GM18868 (cell line): ENCODE results near the gene PEF1.

Experiments
- ATAC-seq: cut with Tn5 transposase; IDR thresholded peaks from one replicate; pipeline ENCODE4 v1.9.1; 2021; ENCODE audit warnings: mild to moderate bottlenecking, moderate library complexity; ENCODE audit not compliant: unreplicated experiment

The PEF1 gene

DNA sequence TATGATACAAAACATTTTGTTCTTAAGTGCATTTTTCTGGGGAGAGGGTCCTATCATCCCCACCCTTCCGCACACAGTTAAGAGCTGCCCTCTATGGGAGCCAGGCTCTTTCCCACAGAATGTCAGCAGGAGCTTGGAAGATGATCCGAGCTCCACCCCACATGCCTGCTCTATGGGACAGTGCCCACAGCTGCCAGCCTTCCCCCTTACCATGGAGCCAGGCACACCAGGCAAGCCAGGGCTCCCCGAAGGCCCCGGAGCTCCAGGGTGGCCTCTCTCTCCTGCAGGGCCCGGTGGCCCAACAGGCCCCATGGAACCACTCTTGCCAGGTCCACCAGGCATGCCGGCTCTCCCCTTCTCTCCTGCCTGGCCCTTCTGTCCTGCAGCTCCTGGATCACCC, 10.4 kb upstream of the PEF1 start:
- ATAC-seq: no peak

DNA sequence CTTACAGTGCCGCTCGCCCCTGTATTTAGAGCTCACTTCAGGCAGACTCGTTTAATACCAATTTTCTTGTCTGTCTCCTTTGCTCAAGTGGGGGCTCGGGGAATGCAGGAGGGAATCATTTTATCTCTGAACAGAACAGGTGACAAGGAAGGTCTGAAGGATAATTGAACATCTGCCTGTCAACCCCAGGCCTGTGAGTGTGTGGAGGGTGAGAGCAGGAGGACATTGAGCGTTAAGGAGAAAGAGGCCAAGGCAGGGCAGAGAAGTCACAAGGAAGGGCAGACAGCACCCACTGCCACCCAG, 9.7 kb upstream of the PEF1 start:
- ATAC-seq: no peak

DNA sequence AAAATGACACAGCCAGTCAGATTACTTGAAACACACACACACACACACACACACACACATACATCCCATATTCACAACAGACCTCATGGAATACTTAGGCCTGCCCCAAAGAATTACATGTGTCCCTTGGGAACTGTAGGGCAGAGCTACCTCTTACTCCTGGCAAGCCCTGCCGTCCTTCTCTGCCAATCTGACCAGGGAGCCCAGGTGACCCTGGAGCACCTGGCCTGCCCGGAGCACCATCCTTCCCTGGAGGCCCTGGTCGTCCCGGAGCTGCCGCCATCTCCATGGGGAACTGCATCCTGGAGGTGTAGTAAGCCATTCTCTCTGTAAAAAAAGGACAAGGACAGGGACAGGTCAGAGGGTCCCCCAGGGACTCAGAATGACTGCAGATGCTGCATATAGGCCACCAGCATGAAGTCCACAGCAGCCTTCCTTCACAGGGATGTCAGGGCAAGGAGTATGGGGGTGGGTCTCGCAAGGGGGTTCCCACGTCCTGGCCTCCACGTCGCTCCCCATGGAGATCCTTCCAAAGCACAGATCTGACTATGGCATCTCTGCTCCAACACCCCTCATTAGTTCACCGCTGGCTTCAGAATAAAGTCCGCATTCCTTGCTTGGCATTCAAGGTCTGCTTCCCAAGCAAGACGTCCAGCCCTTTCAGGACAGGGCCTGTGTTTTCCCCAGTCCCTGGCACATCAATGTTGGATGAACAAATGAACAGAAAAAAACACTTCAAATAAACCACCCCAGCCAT, 9.2 kb upstream of the PEF1 start:
- ATAC-seq: no peak

DNA sequence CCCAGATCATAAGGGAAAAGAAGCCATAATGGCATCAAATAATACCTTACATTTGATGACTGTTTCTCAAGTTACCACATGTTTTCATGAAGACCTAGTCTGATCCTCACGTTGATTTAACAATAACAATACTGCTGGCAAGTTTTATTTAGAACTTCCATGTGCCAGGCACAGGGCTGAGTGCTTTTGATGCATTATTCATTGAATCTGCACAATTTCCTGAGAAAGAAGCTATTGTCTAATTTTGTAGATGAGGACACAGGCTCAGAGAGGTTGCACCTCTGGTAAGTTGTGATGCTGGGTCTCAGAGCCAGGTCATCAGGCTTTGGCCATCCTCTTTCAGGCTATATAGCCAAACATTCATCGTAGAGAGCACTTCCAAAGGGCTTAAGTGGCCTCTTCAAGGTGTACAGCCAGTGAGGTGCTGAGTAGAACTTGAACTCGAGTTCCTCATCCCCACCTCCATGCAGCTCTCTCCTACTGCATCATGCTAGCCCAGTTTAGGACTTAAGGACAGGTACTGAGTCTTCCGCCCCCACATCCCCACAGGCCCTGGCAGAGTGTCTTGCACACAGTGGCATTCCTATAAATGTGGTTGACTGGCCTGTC, 8.3 kb upstream of the PEF1 start:
- ATAC-seq: no peak

DNA sequence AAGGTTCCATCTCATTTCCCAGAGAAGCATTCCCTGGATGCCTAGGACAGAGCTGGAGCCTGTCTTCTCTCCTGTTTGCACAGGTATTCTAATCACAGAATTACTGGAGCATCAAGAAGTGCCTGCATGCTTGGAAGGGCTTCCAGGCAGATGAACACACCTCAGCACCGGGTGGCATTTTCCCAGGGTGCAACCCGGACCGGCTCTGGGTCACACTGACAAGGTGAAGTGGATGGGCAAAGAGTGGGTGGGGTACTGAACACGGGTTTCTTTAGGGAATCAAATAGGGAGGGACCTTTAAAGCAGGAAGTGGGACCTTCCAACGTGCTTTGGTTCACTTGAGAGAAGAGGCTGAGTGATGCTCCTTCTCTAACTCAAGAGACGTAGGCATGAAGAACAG, 7.1 kb upstream of the PEF1 start:
- no peak for ATAC-seq

DNA sequence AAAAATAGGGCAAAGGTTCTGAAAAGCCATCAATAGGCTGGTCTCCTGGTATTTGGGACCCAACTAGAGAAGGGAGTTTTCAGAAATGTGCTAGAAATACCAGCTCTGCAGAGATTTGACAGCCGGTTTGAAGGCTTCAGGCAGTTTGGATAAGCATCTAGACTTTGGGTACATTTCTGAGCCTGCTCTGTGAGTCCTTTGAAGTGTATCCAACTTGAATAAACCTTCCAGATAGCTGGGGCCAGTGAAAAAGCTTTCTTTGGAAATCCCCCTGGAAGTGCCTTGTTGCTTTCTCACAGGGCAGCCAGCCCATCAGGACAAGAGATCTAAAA, 6.4 kb upstream of the PEF1 start:
- no peak for ATAC-seq

DNA sequence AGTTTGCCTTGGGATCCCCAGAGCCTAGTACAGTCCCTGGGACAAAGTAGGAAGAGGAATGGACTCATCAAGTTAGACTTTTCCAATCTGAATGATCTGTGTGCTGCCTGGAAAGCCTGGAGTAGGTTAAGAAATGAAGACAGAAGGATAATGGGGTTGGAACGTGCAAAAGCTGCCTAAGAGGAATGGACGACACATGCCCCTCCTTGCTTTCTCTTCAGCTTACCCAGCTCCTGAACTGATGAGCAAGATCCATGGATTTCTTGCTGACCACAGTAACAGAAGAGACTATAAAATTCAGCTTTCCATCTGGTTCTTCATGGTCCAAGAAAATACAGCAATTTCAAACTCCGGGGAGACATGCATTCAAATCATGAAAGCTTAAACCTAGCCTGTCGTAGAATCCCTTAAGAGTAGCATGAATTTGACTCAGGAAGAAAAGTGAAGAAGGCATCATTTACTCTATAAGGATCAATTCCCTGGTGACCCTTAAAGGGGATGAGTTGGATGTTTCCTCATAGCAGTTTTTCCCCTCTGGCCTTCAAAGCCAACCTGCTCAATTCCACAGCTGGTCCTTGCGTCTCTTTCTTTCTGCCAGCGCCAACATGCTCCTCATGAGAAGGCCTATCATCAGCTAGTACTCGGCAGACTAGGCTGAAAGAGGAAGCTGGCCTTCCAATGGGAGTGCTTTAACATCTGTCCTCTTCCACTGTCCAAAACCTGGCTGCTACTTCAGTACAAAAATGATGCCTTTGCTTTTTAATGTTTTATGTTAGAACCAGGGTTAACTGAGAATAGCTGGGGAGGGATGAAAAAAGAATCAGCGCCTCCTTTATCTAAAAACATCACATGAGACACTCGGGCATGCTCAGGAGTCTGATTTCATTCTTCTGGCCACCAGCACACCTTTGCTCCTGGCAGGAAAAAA, 5.7 kb upstream of the PEF1 start:
- ATAC-seq: no peak

DNA sequence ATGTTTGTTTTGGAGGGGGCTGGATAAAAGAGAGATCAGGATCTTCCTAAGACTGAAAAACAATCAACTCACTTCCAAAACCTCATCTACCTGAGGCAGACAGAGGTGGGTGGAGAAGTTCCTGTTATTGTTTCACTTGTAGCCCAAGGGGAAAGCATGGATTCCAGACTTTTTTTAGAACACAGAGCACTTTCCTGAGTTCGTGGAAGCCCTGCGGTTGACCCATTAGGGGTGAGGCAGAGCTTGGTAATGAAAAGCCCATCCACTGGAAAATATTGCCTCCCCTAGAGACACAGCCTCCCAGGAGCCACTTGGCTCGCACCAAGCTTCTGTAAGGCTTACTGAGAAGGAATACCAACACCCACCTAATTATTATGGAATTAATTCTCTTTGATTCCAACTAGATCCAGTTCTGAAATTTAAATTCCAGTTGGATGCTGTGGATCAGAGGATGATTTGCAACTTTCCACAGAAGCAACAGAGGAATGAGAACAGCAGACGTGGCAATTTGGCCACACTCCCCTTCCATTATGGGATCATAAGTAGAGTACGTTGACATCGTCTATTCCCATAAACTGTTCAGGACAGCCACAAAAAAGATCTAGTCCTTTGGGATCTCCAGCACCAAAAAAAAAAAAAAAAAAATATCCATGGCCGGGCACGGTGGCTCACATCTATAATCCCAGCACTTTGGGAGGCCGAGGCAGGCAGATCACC, 4.1 kb upstream of the PEF1 start:
- ATAC-seq: no peak

DNA sequence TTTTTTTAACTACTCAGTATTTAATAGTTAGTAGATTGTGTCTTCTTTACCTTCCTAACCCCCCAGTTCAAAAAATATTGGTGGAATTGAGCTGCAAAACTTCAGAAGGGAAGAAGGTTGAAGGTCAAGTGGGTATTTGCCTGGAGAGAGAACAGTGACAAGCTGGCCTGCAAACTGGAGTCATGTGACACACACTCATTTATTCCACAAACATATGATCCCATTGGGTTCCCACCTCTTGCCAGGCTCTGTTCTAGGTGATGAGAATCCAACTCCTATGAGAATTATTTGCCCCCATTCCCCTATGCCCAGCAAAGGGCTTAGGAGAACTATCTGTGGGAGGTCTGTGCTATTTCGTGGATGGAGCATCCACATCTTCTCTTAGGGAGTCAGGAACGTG, 3.5 kb upstream of the PEF1 start:
- ATAC-seq: no peak

DNA sequence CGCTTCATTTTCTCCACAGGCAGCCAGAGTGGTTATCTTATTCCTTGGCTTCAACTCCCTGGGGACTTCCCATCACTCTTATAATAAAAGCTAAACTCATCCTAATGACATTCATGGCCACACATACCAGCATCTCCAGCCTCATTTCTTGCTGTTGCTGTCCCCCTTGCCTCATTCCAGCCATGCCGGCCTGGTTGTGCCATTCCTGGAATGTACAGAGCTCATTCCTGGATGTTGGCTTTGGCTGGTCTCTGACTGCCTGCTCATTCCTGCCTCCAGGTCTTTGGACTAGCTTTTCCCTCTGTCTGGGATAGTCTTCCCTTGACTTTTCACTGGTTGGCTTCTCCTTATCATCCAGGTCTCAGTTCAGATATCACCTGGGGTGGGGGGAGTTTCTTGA, 2.4 kb upstream of the PEF1 start:
- no peak for ATAC-seq

DNA sequence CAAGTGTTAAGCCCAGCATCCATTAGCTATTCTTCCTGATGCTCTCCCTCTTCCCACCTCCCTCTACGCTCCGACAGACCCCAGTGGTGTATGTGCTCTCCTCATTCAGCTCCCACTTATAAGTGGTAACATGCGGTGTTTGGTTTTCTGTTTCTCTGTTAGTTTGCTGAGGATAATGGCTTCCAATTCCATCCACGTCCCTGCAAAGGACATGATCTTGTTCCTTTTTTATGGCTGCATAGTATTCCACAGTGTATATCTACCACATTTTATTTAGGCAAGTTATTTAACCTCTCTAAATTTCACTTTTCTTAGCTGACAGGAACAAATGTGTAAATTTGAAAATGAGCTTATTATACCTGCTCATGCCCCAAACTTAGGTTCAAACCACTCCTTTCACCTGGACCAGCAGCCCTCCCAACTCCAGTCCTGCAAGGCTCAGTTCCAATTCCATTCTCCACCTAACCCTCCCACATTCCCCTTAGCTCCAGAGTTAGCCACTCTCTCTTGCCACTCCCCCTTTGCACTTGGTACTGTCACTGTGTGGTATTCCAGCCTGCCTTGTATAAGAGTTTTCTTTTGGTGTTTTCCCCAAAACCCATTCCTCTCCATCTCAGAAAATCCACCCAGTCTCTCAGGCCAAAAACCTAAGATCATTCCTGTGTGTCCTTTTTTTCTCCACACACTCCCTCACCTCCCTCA, 1.7 kb upstream of the PEF1 start:
- ATAC-seq: no peak

DNA sequence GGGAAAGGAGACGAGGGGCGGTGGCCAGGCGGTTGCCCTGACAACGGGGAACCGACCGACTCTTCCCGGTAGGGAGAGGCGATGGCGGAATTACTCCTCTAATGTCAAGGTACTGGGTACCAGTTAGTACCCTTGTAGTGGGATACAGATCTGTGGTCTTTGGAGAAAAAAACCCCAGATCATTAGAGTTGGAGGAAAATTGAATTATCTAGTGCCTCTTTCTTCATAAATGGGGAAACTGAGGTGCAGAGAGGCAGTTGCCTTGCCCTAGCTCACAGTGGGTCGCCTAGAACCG, 545 bp upstream of the PEF1 start:
- ATAC-seq: no peak

DNA sequence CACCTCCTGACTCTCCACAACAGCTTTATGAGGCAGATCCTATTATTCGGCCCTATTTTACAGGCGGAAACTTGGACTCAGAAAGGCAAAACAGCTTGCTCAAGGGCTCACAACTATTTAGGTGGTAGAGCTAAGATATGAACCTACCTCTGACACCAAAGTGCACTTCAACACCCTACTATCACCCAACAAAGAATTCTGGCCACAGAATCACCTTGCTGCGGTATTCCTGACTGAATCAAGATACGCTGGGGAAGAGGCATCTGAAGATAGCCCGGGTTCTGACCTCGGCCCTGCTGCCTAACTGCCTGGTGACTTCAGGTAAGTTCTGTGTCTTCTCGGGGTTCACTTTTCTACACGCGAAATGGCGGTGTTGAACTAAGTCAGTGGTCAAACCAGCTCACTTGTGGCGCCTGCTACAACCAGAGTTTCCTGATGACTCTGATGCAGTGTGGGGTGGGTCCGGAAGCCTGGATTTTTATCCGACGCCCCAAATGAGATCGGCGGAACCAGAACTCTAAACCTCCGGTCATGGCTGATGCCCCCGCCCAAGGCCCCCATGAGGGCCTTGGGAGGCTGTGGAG, 608 bp downstream of the PEF1 start:
- ATAC-seq: no peak

DNA sequence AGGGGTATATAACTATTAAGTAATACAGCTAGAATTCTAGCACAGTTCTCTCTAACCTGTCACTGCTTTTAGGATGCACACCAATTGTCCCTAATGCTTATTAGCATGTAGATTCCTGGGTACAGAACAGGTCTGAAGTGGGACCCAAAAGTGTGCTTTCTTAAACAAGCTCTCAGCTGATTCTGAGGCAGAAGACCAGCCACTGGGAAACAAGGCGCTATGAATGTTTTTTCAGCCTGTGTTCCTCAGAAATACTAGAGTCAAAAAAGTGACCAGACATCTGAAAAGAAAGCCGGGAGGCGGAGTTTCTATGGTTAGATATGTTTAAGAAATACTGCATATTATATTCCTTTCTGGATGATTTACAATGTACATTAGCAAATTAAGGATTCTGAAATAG, 1.8 kb downstream of the PEF1 start:
- no peak for ATAC-seq

DNA sequence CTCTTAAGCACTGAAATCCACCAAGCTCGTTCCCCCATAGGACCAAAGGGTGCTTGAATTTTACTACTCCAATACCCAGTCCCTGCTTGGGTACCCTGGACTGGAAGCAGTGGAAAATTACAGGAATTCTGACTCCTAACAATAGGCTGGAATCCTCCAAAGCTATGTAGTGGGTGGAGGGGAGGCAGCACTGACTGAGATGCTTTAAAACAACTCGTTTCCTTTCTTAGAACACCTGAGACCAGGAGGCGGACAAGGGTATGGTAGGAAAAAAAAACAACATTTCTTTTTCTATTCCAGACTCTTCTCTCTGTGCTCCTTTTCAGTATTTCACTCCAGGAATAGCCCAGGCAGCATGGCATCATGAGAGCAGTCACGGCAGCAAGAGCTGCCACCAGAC, 2.3 kb downstream of the PEF1 start:
- ATAC-seq: no peak

DNA sequence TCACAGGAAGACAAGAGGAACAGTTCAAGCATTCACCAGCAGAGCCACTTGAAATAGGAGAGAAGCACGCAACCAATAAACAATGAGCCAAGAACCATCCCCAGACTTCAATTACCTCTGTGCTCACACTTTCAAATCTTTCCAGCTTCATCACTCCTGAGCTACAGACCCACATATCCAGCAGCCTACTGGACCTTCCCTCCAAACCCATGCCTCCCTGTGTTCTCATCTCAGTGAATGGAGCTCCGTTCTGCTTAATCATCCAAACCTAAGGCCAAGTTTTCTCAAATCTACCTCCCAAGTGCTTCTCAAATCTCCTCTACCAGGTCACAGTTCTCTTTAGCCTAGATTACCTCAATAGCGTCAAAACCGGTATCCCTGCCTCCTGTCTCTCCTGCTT, 3.7 kb downstream of the PEF1 start:
- ATAC-seq: no peak

DNA sequence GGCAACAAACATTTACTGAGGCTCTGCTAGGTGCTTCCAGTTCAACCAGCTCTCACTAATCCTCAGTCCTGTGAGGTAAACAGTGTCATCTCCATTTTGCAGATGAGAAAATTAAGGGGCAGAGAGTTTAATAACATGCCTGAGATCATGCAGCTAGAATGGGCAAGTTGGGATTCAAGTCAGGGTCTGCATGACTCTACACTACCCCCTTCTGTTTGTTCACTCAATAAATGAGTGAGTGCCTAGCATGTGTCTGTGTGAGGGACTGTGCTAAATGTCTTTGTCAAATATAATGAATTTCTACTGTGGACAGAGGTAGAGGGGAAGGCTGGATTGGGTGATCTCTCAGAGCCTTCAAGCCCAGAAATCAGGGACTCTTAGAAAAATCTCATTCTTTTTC, 4.5 kb downstream of the PEF1 start:
- ATAC-seq: no peak

DNA sequence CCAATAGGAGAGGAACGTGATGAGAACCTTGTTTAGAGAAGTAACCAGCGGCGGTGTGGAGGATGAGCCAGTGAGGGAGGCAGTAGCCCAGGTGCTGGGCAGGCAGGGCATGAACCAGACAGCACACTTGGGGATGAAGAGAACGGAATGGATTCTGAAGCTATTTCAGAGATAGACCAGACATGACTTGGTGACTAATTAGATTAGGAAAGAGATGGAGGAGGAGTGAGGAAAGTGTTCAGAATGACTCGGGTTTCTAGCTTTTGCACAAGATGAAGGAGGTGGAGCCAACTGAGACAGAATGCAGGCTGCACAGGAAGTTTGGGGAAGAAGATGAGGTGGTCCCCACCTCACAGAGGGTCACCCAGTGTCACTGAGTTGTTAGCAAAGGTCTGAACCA, 5.1 kb downstream of the PEF1 start:
- ATAC-seq: no peak

DNA sequence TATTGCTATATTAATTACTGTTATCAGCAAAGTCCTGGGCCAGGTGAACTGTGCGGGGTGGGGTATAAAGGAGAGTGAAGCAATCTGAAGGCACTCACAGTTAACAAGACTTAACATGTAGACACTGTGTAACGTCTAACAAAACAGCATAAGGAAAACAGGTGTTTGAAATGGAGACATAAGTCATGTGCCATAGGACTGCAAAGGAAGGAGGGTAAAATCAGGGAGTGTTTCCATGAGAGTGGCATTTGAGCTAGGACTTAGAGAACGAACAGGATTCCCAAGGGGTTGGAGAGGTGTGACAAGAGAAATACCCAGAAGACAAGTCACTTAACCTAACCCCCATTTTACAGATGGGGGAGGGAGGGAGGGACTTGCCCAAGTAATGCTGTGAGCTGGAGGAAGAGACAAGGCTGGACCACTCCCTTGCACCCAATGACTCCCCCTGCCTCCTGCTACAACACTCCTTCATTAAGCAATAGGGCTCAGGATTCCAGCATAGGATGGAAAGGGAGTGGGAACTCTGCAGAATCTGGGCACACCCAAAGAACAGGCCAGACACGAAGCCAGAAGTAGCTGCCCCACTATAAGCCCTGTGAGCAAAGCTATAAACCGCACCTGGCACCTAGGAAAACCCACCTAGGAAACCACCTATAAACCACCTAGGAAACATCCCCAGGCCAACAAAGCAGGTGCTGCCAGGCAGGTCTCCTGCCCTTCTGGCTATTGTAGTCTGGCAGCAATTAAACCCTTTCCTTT, 6.6 kb downstream of the PEF1 start:
- ATAC-seq: no peak

DNA sequence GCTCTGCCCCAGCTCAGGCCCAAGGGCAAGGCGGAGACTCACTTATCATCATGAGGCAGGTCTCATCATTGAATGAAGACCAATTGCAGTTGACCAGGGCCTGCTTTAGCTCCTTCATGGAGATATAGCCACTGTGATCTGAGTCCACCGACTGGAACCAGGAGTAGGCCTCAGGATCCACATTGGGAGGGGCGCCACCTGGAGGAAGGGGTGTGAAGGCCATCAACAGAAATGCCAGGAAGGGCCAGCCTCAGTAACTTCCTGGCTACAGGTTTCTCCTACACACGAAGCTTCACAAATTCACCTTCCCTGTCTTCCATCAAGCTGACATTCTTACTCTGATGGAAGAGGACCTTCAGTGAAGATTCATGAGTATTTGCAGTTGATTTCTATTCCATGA, 11.6 kb downstream of the PEF1 start:
- no peak for ATAC-seq
